Adipose tissue (tissue), 3 donors: ENCODE measurements around the gene TDRD7. TPM values are rescaled to one million over a fixed set of nuclear protein-coding genes. Genes with fewer than 3 reads are reported as not detected.
"Not testable (repeated sequence)": the region's sequence is repeated elsewhere in the genome, so short reads cannot be mapped to it uniquely, and the experiment has no call there.

ENCODE experiments used
- H3K27ac ChIP-seq: one replicate; pipeline ENCODE4 v1.5.1; 2013; ENCODE audit warnings: low read depth, low read length
- WGBS, 3 donors: extraction: QIAGEN DNeasy Blood & Tissue Kit; methylation state at CpG; one replicate each; pipeline ENCODE4 v1.1.7; 2013; 5-methylcytosine and 5-hydroxymethylcytosine counted together
- polyA plus RNA-seq, 3 donors: library from polyadenylated mRNA; stranded (reverse); fragments of 200-250 nt; gene quantifications; one replicate each; pipeline ENCODE4 v1.2.3, GENCODE V29; 2013
- donor health status: healthy with polysubstance abuse.
- donor health status: Bipolar disorder and iron deficiency.
- donor health status: healthy.

TDRD7 gene
- polyA plus RNA-seq, 3 donors: 3.7 to 7.6 (median 5.4) TPM

DNA sequence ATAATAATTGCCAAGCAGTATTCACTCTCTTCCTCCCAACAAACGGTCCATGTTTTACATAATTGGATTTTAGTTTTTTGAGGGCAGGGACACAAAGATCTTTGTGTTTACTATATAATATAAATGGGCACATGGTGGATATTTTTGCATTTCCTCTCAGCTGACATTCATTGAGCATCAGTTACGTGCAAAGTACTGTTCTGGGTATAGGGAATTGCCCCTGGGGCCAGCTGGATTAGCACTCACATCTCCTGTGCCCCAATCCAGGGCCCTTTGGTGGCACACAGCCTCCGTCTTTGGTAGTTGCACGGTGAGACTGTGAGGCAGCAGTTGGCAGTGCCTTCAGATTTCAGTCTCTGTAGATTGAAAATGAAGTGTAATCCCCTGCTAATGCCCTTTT lies 1.6 kb downstream of the TDRD7 start:
- WGBS, 3 donors: 35 to 73% (median 68%) methylated on average over 4 of the region's 4 CpGs
- H3K27ac ChIP-seq: no peak overlapping the region

DNA sequence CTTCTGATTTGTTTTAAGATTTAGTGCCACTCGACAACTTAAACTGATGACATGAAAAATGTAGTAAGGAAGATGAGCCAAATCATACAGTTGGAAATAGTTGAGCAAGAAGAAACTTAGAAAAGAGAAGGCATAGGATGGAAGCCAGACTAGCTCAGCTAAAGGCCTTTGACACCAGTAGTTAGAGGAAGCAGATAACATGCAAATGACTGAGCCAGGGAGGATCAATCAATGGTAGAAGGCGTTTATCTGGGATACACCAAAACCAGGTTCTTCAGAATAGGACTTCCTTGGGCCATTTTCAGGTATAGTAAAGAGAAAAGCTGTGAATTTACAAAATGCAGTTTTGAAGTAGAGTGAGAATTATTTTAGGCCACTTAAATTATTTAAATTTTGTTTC lies 3.2 kb downstream of the TDRD7 start:
- WGBS, 3 donors: 48 to 69% (median 62%) methylated on average over 2 of the region's 2 CpGs
- no peak overlapping the region for H3K27ac ChIP-seq

GRCh38 chr9:97418880-97419279 lies 7.0 kb downstream of the TDRD7 start:
- 41 to 90% (median 82%) methylated on average over 3 of the region's 3 CpGs for WGBS, 3 donors

DNA sequence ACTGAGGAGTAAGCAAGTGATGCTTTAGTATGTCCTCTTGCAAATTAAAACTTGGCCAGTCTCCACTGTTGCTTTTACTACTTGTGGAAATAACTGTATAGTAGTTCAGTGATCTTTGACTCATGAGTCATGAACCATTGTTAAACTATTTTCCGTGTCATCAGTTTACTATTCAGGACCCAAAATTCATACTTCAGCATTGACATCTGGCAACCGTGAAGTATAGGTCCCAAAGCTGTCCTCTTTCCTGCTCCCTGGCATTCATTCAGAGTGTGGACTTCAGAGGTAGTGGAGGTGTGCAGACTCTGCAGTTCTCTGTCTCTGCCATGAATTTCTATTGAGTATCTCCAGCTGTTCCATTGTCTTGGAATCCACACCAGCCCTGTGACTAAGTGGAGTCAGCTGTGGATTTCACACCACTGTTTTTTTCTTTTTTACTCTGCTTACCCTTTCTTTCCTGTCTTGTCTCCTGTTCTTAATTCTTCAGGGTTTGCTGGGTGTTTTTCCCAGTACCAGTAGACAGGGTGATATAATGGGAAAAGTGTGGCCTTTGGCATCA lies 7.5 kb downstream of the TDRD7 start:
- WGBS, 3 donors: 37 to 52% (median 51%) methylated on average over 2 of the region's 2 CpGs
- no peak overlapping the region for H3K27ac ChIP-seq

More at GRCh38 chr9:97418880-97419279, 7.0 kb downstream of the TDRD7 start:
- H3K27ac ChIP-seq: no peak overlapping the region

GRCh38 chr9:97425336-97425972 lies 13.6 kb downstream of the TDRD7 start:
- no peak overlapping the region for H3K27ac ChIP-seq
- WGBS, 3 donors: 88 to 93% (median 89%) methylated on average over 4 of the region's 4 CpGs

DNA sequence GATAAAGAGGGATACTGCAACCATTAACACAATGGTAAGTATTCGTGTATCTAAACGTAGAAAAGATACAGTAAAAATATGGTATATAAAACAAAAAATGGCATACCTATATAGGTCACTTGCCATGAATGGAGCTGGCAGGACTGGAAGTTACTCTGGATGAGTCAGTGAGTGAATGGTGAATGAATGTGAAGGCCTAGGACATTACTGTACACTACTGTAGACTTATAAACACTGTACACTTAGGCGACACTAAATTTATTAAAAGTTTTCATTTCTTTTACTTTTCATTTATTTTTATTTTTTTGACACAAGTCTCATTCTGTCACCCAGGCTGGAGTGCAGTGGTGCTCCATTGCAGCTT lies 14.1 kb downstream of the TDRD7 start:
- no peak overlapping the region for H3K27ac ChIP-seq
- WGBS, 3 donors: 95 to 97% (median 97%) methylated on average over 3 of the region's 3 CpGs

DNA sequence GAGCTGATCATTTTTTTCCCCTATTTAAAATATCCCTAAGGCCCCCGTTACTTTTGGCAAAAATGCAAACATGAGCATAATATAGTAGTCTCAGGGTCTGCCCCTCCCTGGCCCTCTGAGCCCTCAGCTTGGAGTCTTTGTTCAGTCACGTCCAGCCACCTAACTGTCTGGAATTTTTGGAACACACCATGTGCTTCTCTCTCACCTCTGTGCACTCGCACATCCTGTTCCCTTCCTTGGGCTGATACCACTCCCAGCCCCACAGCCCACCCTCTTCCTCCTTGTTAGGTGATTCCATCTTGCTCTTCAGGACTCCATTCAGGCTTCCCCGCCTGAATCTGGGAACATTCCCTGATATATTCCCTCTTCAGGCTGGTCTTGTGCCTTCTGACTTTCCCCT lies 16.0 kb downstream of the TDRD7 start:
- no peak overlapping the region for H3K27ac ChIP-seq
- 83 to 87% (median 85%) methylated on average over 4 of the region's 4 CpGs for WGBS, 3 donors

GRCh38 chr9:97430316-97431043 lies 18.6 kb downstream of the TDRD7 start:
- 86 to 90% (median 88%) methylated on average over 7 of the region's 7 CpGs for WGBS, 3 donors
- H3K27ac ChIP-seq: no peak overlapping the region

DNA sequence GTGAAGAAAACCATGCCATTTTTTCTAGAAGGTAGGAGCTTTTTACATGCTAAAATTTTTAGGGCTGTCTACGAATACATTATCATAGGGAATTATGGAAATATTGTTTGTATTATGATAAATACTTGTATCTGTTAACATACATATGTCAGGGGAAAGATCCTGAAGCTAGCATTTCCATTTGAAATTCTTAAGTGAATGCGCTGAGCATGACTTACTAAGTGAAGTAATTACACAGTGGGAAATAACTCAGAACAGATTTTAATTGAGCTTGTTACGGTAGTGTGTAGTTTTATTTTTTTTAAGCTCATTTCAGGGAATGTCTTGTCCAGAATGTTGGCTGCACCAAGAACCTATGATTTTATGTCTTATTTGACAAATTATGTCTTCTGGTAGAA lies 19.1 kb downstream of the TDRD7 start:
- 91 to 95% (median 95%) methylated on average over 3 of the region's 3 CpGs for WGBS, 3 donors
- H3K27ac ChIP-seq: no peak overlapping the region

DNA sequence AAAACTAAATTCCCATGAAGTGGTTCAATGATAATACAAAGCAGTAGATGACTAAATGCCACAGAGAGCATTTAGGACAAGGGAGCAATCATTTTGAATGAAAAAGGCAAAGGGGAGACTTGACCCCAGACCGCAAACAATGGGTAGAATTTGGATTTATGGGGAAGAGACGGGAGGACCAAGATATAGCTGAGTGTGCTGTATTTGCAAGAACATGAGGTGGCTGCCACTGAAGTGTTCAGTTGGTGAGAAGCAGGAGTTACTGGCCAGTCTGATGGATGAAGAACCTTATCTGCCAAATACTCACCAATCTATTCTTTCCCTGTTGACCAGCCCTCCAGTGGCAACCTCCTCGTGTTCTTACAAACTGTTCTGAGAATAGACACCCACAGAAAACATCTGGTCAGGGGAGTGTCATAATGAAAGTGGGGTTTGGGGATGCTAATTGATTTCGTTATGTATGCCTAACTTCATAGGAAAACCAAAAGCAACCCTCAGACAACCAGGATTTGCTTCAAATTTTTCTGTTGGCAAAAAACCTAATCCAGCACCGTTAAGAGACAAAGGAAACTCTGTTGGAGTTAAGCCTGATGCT lies 19.8 kb downstream of the TDRD7 start:
- no peak overlapping the region for H3K27ac ChIP-seq
- WGBS, 3 donors: 83 to 87% (median 86%) methylated on average over 5 of the region's 5 CpGs

GRCh38 chr9:97437051-97437600 lies 25.2 kb downstream of the TDRD7 start:
- no peak overlapping the region for H3K27ac ChIP-seq
- WGBS, 3 donors: 56 to 67% (median 61%) methylated on average over 1 of the region's 1 CpG

GRCh38 chr9:97438257-97438656 lies 26.4 kb downstream of the TDRD7 start:
- 95 to 98% (median 97%) methylated on average over 2 of the region's 2 CpGs for WGBS, 3 donors
- H3K27ac ChIP-seq: no peak overlapping the region

DNA sequence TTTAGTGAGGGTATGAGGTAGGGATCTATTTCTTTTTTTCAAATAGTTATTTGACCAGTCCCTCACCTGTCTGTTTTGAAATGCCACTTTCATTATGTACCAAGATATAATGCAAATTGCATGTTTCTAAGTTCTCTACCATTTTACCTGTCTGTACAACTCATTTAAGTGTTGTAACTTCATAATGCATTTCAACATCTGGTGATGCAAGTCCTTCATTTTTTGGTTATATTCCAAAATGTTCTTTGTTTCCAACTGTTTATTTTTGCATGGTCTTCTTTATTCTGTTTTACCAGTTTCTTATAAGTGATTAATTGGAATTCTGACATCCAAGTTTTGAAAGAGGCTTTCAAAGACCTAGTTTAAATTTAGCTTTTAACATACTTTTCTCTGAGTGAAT lies 26.8 kb downstream of the TDRD7 start:
- H3K27ac ChIP-seq: no peak overlapping the region

DNA sequence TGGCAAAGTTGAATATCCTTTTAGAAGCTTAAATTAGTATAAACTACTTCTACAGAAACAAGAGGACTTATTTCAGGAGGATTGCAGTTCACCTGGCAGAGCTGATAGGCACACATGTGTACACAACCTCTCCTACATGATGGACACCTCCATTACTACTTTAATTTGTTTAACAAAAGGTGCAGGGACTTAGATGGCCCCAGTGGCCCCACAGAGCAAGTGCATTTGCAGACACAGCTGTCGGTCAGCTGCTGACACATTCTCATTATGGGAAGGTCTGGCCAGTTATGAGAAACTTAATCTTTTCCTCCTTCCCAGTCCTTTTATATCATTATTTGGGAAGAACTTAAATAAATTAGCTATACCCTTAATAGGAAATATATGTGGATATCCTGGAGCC lies 28.3 kb downstream of the TDRD7 start:
- H3K27ac ChIP-seq: no peak overlapping the region
- 83 to 91% (median 90%) methylated on average over 1 of the region's 1 CpG for WGBS, 3 donors

- H3K27ac ChIP-seq: no peak overlapping the region
- WGBS, 3 donors: 80 to 86% (median 83%) methylated on average over 2 of the region's 2 CpGs
Measured at GRCh38 chr9:97441729-97442128, 29.8 kb downstream of the TDRD7 start.

DNA sequence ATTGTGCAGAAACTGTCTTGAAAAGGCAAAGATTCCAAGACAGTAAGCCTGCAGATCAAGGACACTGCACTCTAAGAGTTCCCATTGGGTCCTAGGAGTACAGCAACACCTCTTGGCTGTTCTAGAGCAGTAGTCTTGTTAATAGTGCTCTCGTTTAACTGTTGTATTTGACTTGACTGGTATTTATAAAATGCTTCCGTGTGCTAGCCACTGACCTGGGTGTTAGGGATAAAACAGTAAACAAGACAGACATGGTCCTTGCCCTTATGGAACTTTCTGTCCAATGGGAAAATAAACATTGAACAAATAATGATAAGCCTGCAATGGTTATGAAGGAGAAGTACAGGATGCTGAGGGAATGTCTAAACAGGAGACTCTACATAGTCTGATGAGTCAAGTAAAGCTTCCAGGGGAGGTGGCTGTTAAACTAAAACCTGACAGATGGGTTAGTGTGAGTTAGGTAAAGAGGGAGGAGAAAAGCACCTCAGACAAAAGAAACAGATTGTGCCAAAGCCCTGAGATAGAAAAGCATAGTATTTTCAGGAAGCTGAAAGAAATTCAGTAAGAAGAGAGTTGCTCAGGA lies 33.3 kb downstream of the TDRD7 start:
- 44 to 88% (median 86%) methylated on average over 2 of the region's 2 CpGs for WGBS, 3 donors
- H3K27ac ChIP-seq: no peak overlapping the region

DNA sequence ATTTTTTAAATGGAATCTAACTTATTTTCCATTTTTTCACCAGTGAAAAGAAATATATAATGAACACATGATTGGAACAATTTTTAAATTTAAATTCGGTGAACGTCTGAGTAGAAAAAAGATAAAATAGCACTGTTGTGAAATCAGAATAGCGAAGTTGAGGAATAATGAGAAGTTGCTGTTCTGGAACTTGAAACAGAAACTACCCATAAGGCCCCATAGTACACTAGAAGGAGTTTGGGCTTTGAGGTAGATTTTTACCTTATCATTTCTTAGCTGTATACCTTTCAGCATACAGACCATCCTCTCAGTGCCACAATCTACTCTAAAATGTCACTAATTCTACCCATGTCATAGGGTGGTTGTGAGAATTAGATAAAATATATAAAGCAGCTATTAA lies 35.1 kb downstream of the TDRD7 start:
- no peak overlapping the region for H3K27ac ChIP-seq
- WGBS, 3 donors: 55 to 93% (median 74%) methylated on average over 3 of the region's 3 CpGs

- not testable (repeated sequence) for H3K27ac ChIP-seq
- 95 to 100% (median 99%) methylated on average over 3 of the region's 3 CpGs for WGBS, 3 donors
Measured at GRCh38 chr9:97453573-97453972, 41.7 kb downstream of the TDRD7 start.

DNA sequence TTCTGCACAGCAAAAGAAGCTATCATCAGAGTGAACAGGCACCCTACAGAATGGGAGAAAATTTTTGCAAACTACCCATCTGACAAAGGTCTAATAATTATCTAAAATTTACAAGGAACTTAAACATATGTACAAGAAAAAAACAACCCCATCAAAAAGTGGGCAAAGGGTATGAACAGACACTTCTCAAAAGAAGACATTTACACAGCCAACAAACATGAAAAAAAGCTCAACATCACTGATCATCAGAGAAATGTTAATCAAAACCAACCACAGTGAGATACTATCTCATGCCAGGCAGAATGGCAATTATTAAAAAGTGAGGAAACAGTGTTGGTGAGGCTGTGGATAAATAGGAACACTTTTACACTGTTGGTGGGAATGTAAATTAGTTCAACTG lies 44.9 kb downstream of the TDRD7 start:
- not testable (repeated sequence) for H3K27ac ChIP-seq
